Measurements from ENCODE around the gene EPHA1.

The EPHA1 gene

DNA sequence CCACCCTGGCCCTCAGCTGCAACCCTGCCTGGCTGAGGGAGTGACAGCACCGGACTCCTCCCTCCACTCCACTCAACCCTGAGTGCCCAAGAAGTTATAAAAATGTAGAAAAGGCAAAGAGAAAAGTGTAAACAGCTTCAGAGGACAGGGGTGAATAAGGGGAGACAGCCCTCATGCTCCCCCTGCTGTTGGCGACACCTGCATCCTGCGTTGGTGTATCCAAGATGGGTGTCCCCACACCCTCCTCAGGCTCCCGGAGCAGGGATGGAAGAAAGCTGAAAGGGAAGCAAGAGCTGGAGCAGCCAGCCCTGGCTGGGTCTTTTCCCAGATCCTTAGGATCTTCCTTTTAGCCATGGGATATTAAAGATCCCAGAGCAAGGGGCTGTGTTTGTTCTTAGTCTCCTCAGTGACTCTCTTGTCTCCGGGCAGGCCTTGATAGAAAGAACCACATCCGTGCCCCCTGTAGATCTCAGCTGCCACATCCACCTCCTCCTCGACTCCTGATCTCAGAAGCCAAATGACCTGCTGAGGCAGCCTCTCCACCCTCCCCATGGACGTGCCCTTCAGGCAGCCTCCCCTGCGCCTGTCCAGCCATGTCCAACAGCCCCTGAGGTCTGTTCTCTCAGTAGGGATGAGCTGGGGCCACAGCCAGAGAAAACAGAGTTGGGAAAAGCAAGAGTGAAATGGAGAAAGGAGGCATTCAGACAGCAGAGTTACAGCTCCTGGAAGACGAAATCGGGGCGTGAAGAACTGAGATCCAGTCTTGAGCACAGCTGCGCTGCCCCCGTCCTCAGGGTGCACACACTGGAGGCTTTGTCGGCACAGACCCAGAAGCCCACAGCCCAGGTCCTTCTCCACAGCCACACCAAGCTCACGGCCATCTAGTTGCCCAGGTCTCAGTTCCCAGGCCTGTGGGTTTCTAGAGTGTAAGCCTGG is 52.9 kb downstream of the EPHA1 start:
- H3K27me3 ChIP-seq, result peaks cover 40% of the 10 kb centered on the region
- DNase-seq, result no peak
- H3K9me3 ChIP-seq, result no peaks in the 10 kb centered on the region
- H3K4me1 ChIP-seq, result no peaks in the 10 kb centered on the region
- TF ChIP-seq, protein P1, sequence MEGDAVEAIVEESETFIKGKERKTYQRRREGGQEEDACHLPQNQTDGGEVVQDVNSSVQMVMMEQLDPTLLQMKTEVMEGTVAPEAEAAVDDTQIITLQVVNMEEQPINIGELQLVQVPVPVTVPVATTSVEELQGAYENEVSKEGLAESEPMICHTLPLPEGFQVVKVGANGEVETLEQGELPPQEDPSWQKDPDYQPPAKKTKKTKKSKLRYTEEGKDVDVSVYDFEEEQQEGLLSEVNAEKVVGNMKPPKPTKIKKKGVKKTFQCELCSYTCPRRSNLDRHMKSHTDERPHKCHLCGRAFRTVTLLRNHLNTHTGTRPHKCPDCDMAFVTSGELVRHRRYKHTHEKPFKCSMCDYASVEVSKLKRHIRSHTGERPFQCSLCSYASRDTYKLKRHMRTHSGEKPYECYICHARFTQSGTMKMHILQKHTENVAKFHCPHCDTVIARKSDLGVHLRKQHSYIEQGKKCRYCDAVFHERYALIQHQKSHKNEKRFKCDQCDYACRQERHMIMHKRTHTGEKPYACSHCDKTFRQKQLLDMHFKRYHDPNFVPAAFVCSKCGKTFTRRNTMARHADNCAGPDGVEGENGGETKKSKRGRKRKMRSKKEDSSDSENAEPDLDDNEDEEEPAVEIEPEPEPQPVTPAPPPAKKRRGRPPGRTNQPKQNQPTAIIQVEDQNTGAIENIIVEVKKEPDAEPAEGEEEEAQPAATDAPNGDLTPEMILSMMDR (IDR thresholded peaks at IDR 0.05; ENCODE audit: low read depth, low read length), result no peak
- no peaks in the 10 kb centered on the region for H3K36me3 ChIP-seq
- H3K4me3 ChIP-seq (ENCODE audit: low read depth, low read length), result no peak overlapping the region

DNA sequence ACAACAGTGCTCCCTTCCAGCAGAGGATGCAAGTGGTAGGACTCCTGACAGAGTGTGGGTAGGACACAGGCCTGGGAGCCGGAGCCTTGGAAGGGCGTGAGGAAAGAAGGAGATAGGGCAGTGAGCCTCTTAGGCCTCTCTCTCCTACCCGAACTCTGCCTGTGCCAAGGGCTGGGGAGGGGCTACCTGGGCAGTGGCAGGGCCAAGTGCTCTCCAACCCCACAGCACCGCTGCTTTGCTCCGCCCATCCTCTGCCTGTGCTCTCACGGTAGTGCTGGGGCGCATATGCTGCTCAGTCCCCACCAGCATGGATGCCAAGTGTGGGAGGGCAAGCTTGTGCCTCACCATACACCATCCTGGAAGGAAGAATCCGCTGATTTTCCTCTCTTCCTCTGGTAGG is 53.7 kb downstream of the EPHA1 start:
- Histone ChIP-seq H3K4me1 (no peaks in the 10 kb centered on the region), H3K4me3 (ENCODE audit: low read depth, low read length) (no peak overlapping the region), H3K9me3 (no peaks in the 10 kb centered on the region), H3K36me3 (no peaks in the 10 kb centered on the region), H3K27me3 (peaks cover 38% of the 10 kb centered on the region)
- no peak for DNase-seq
- TF ChIP-seq, protein P1 (IDR thresholded peaks at IDR 0.05; ENCODE audit: low read depth, low read length), result no peak

- Histone ChIP-seq H3K27me3 (peaks cover 35% of the 10 kb centered on the region), H3K9me3 (no peaks in the 10 kb centered on the region), H3K36me3 (no peaks in the 10 kb centered on the region), H3K4me1 (no peaks in the 10 kb centered on the region), H3K4me3 (ENCODE audit: low read depth, low read length) (no peak overlapping the region)
- no peak for DNase-seq
- TF ChIP-seq, protein P1 (IDR thresholded peaks at IDR 0.05; ENCODE audit: low read depth, low read length), result no peak
Measured at GRCh38 chr7:143354376-143354775, 54.3 kb downstream of the EPHA1 start.

- DNase-seq, result no peak
- Histone ChIP-seq H3K9me3 (no peaks in the 10 kb centered on the region), H3K4me3 (ENCODE audit: low read depth, low read length) (no peak overlapping the region), H3K27me3 (peaks cover 28% of the 10 kb centered on the region), H3K36me3 (no peaks in the 10 kb centered on the region), H3K4me1 (no peaks in the 10 kb centered on the region)
- TF ChIP-seq, protein P1 (IDR thresholded peaks at IDR 0.05; ENCODE audit: low read depth, low read length), result no peak
Measured at GRCh38 chr7:143352531-143353002, 56.1 kb downstream of the EPHA1 start.

DNA sequence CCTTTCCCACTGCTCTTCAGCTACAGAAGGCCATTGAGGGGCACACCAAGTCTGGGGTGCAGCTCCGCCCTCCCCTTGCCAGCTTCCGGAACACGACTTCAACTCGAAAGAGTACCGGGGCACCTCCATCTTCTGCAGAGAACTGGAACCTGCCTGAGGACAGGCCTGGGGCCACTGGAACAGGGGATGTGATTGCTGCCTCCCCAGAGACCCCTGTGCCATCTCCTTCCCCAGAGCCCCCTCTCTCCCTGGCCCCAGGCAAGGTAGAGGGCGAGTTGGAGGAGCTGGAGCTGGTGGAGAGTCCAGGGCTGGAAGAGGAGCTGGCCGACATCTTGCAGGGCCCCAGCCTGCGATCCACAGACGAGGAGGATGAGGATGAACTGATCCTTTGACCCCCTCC is 57.1 kb downstream of the EPHA1 start:
- TF ChIP-seq, protein P1 (IDR thresholded peaks at IDR 0.05; ENCODE audit: low read depth, low read length), result no peak
- DNase-seq, result no peak
- H3K27me3 ChIP-seq, result peaks cover 27% of the 10 kb centered on the region

GRCh38 chr7:143351060-143351459 is 57.6 kb downstream of the EPHA1 start:
- no peak overlapping the region for H3K4me3 ChIP-seq (ENCODE audit: low read depth, low read length)
- TF ChIP-seq, protein P1 (IDR thresholded peaks at IDR 0.05; ENCODE audit: low read depth, low read length), result no peak
- H3K36me3 ChIP-seq, result no peaks in the 10 kb centered on the region
- no peak for DNase-seq
- H3K4me1 ChIP-seq, result no peaks in the 10 kb centered on the region
- H3K9me3 ChIP-seq, result no peaks in the 10 kb centered on the region
- H3K27me3 ChIP-seq, result peaks cover 22% of the 10 kb centered on the region

More for the DNA sequence above, 57.1 kb downstream of the EPHA1 start:
- Histone ChIP-seq H3K4me3 (ENCODE audit: low read depth, low read length) (no peak overlapping the region), H3K9me3 (no peaks in the 10 kb centered on the region), H3K36me3 (no peaks in the 10 kb centered on the region), H3K4me1 (no peaks in the 10 kb centered on the region)
